Measurements from ENCODE around the gene BARX1.

The BARX1 gene

GRCh38 chr9:93902780-93903655 lies 52.1 kb downstream of the BARX1 start:
- no peak for DNase-seq

GRCh38 chr9:93902051-93902779 lies 52.9 kb downstream of the BARX1 start:
- DNase-seq, result no peak

Measured in nucleus accumbens (tissue), 56 donors.